H7 (cell line): ENCODE measurements around the gene SERPIND1. TPM values are rescaled to one million over a fixed set of nuclear protein-coding genes. Genes with fewer than 3 reads are reported as not detected.

Experiments
- total RNA-seq: library from RNA; depleted of rRNA; stranded (reverse); fragments of >200 nt; shearing (Covaris generic); gene quantifications from 2 replicates; pipeline ENCODE4 v1.2.3, GENCODE V29; 2014; rRNA removed

Gene SERPIND1
- total RNA-seq, 1 experiment from 2014 or later, result 0.07 TPM

Other genes starting within 250 kb of the SERPIND1 start
- 28.4 and 28.5 TPM in 2 replicates for gene PI4KA, start 84.7 kb downstream of the SERPIND1 start, total RNA-seq
- gene SNAP29, start 84.9 kb downstream of the SERPIND1 start, total RNA-seq, result 4.3 TPM in 2 replicates
- 70.6 and 71.5 TPM in 2 replicates for gene CRKL, start 143.3 kb downstream of the SERPIND1 start, total RNA-seq
- 0.38 and 1.5 TPM in 2 replicates for gene AIFM3, start 193.1 kb downstream of the SERPIND1 start, total RNA-seq
- gene LZTR1, start 208.2 kb downstream of the SERPIND1 start, total RNA-seq, result 28.3 and 34.0 TPM in 2 replicates
- gene THAP7, start 228.0 kb downstream of the SERPIND1 start, total RNA-seq, result 42.7 and 49.1 TPM in 2 replicates
- 0.26 and 0.31 TPM in 2 replicates for gene P2RX6, start 241.1 kb downstream of the SERPIND1 start, total RNA-seq